HFFc6 (cell line): ENCODE results near the gene DLK1. TPM values are rescaled to one million over a fixed set of nuclear protein-coding genes. Genes with fewer than 3 reads are reported as not detected.

Experiments used
- DNase-seq: peaks from one replicate; pipeline ENCODE4 v3.0.0-alpha.2; 2018
- H3K27ac Mint-ChIP-seq: 2 replicates; pipeline ENCODE4 v1.8.0; 2020; ENCODE audit warnings: mild to moderate bottlenecking, mixed read lengths
- H3K27me3 Mint-ChIP-seq: 2 replicates; pipeline ENCODE4 v1.8.0; 2021; ENCODE audit warnings: mild to moderate bottlenecking, moderate library complexity, mixed read lengths; ENCODE audit not compliant: insufficient read depth
- H3K36me3 Mint-ChIP-seq: 2 replicates; pipeline ENCODE4 v1.8.0; 2021; ENCODE audit warnings: low read depth, mixed read lengths
- H3K4me1 Mint-ChIP-seq: 2 replicates; pipeline ENCODE4 v1.8.0; 2020; ENCODE audit warnings: low read depth, mixed read lengths
- H3K4me3 Mint-ChIP-seq: 2 replicates; pipeline ENCODE4 v1.8.0; 2020; ENCODE audit warnings: mild to moderate bottlenecking, moderate library complexity, mixed read lengths
- H3K9me3 Mint-ChIP-seq: 2 replicates; pipeline ENCODE4 v1.8.0; 2020; ENCODE audit warnings: mild to moderate bottlenecking, mixed read lengths
- CTCF ChIP-seq: fragments of 200-600 bp; sonication (generic); IDR thresholded peaks from 2 replicates; pipeline ENCODE4 v1.5.0; 2021; ENCODE audit warnings: antibody characterized with exemption, mild to moderate bottlenecking
- total RNA-seq, 6 experiments: library from RNA; stranded (reverse); fragmentation: NEBNext Ultra II Directional; extraction: Animal tissue kit (Norgen Biotek cat#: 25700); gene quantifications; 2 replicates in 1 of 6; 3 replicates in 5 of 6; pipeline ENCODE4 v1.2.3, GENCODE V29; 2021

The DLK1 gene
- total RNA-seq, 6 experiments from 2014 or later, result not detected

GRCh38 chr14:100731011-100731670, 4.4 kb downstream of the DLK1 start:
- no peaks in the 10 kb centered on the region for H3K36me3 Mint-ChIP-seq
- H3K4me3 Mint-ChIP-seq, result no peak overlapping the region
- H3K9me3 Mint-ChIP-seq, result no peaks in the 10 kb centered on the region
- no peak for TF ChIP-seq CTCF
- DNase-seq, result no peak
- H3K27ac Mint-ChIP-seq, result no peak overlapping the region
- H3K27me3 Mint-ChIP-seq, result peaks cover 51% of the 10 kb centered on the region
- 0 out of 2 replicates have a peak, but pooled peaks cover 4% of the 10 kb centered on the region for H3K4me1 Mint-ChIP-seq

GRCh38 chr14:100731846-100732765, 5.4 kb downstream of the DLK1 start:
- Mint-ChIP-seq H3K4me3 (no peak overlapping the region), H3K36me3 (no peaks in the 10 kb centered on the region), H3K4me1 (0 out of 2 replicates have a peak, but pooled peaks cover 4% of the 10 kb centered on the region), H3K9me3 (no peaks in the 10 kb centered on the region), H3K27me3 (peaks cover 47% of the 10 kb centered on the region), H3K27ac (no peak overlapping the region)
- no peak for TF ChIP-seq CTCF
- no peak for DNase-seq

GRCh38 chr14:100732766-100733100, 6.0 kb downstream of the DLK1 start:
- no peak for DNase-seq
- no peak for TF ChIP-seq CTCF
- 0 out of 2 replicates have a peak, but pooled peaks cover 4% of the 10 kb centered on the region for H3K4me1 Mint-ChIP-seq
- H3K27ac Mint-ChIP-seq, result no peak overlapping the region
- H3K27me3 Mint-ChIP-seq, result peaks cover 43% of the 10 kb centered on the region
- no peaks in the 10 kb centered on the region for H3K36me3 Mint-ChIP-seq
- H3K4me3 Mint-ChIP-seq, result no peak overlapping the region
- H3K9me3 Mint-ChIP-seq, result no peaks in the 10 kb centered on the region

- Mint-ChIP-seq H3K4me3 (no peak overlapping the region), H3K36me3 (no peaks in the 10 kb centered on the region), H3K27ac (no peak overlapping the region), H3K9me3 (no peaks in the 10 kb centered on the region), H3K27me3 (peaks cover 44% of the 10 kb centered on the region), H3K4me1 (0 out of 2 replicates have a peak, but pooled peaks cover 4% of the 10 kb centered on the region)
- DNase-seq, result no peak
- TF ChIP-seq CTCF, result no peak
Measured at GRCh38 chr14:100733152-100733850, 6.6 kb downstream of the DLK1 start.
